Karpas-422 (cell line): ENCODE measurements around the gene MTMR2. TPM values are rescaled to one million over a fixed set of nuclear protein-coding genes. Genes with fewer than 3 reads are reported as not detected.

ENCODE experiments used
- DNase-seq: peaks from one replicate; pipeline ENCODE4 v3.0.0-alpha.2; 2015
- H2AFZ ChIP-seq: fragments of 200-600 bp; sonication (generic); 2 replicates; pipeline ENCODE4 v1.6.1; 2014; ENCODE audit warnings: antibody characterized with exemption, low read length, mixed read lengths
- H3K27ac ChIP-seq: fragments of 200-600 bp; sonication (generic); 2 replicates; pipeline ENCODE4 v1.5.1; 2014; ENCODE audit warnings: mild to moderate bottlenecking, low read length, moderate library complexity
- H3K27me3 ChIP-seq: fragments of 200-600 bp; sonication (generic); 2 replicates; pipeline ENCODE4 v1.6.1; 2014; ENCODE audit warnings: low read length, mixed read lengths
- H3K36me3 ChIP-seq: fragments of 200-600 bp; sonication (generic); 2 replicates; pipeline ENCODE4 v1.6.1; 2014; ENCODE audit warnings: low read length, mixed read lengths; ENCODE audit not compliant: insufficient read depth
- H3K4me1 ChIP-seq: fragments of 200-600 bp; sonication (generic); 2 replicates; pipeline ENCODE4 v1.6.1; 2014; ENCODE audit warnings: mild to moderate bottlenecking, low read length, mixed read lengths
- H3K4me2 ChIP-seq: fragments of 200-600 bp; sonication (generic); 2 replicates; pipeline ENCODE4 v1.6.1; 2014; ENCODE audit warnings: low read length, low read depth, mild to moderate bottlenecking; ENCODE audit not compliant: poor library complexity, severe bottlenecking
- H3K4me3 ChIP-seq: fragments of 200-600 bp; sonication (generic); 2 replicates; pipeline ENCODE4 v1.5.1; 2014; ENCODE audit warnings: mild to moderate bottlenecking, antibody characterized with exemption, low read length, mixed read lengths
- H3K79me2 ChIP-seq: fragments of 200-600 bp; sonication (generic); 2 replicates; pipeline ENCODE4 v1.6.1; 2014; ENCODE audit warnings: mild to moderate bottlenecking, low read length, mixed read lengths
- H3K9ac ChIP-seq: fragments of 200-600 bp; sonication (generic); 2 replicates; pipeline ENCODE4 v1.6.0; 2014; ENCODE audit warnings: low read length
- H3K9me2 ChIP-seq: fragments of 200-600 bp; sonication (generic), shearing (Covaris generic); replicated peaks from 2 replicates; pipeline ENCODE4 v1.6.0; 2014; ENCODE audit warnings: mild to moderate bottlenecking, low read length, moderate library complexity; ENCODE audit not compliant: insufficient read depth
- H3K9me3 ChIP-seq: fragments of 300-700, 200-600 bp; sonication (generic); 2 replicates; pipeline ENCODE4 v1.6.1; 2014; ENCODE audit warnings: low read length, mixed read lengths
- H4K20me1 ChIP-seq: fragments of 200-600 bp; sonication (generic); 2 replicates; pipeline ENCODE4 v1.6.1; 2014; ENCODE audit warnings: mild to moderate bottlenecking, antibody characterized with exemption, low read length, low read depth; ENCODE audit not compliant: insufficient read depth
- total RNA-seq: library from RNA; depleted of rRNA; stranded (reverse); fragments of >200 nt; shearing (Covaris generic); gene quantifications from 2 replicates; pipeline ENCODE4 v1.2.3, GENCODE V29; 2014; ENCODE audit warnings: low replicate concordance

Gene MTMR2
- total RNA-seq, 1 experiment from 2014 or later: 78.5 TPM

- no peak for DNase-seq
- Histone ChIP-seq H3K9me3 (no peaks in the 10 kb centered on the region), H3K9ac (no peak overlapping the region), H3K9me2 (no peaks in the 10 kb centered on the region; the same call in 1 of the 2 replicates), H4K20me1 (no peaks in the 10 kb centered on the region), H3K36me3 (peaks cover 9% of the 10 kb centered on the region; the same call in 1 of the 2 replicates), H3K79me2 (peaks cover 94% of the 10 kb centered on the region), H3K27me3 (no peaks in the 10 kb centered on the region), H3K4me2 (no peak overlapping the region), H3K4me1 (no peaks in the 10 kb centered on the region), H3K27ac (no peak overlapping the region), H2AFZ (no peak overlapping the region), H3K4me3 (no peak overlapping the region)
These were observed 32.3 kb downstream of the MTMR2 start for GRCh38 chr11:95891423-95892170.

- H3K27ac ChIP-seq: no peak overlapping the region
- H3K36me3 ChIP-seq: peaks cover 18% of the 10 kb centered on the region; the same call in 1 of the 2 replicates
- no peaks in the 10 kb centered on the region for H4K20me1 ChIP-seq
- no peak overlapping the region for H3K4me3 ChIP-seq
- H3K4me2 ChIP-seq: no peak overlapping the region
- DNase-seq: no peak
- H3K9ac ChIP-seq: no peak overlapping the region
- H2AFZ ChIP-seq: no peak overlapping the region
- H3K27me3 ChIP-seq: no peaks in the 10 kb centered on the region
- H3K9me3 ChIP-seq: no peaks in the 10 kb centered on the region
- H3K79me2 ChIP-seq: peaks cover 89% of the 10 kb centered on the region
- no peaks in the 10 kb centered on the region for H3K4me1 ChIP-seq
- H3K9me2 ChIP-seq: no peaks in the 10 kb centered on the region
These were observed 35.1 kb downstream of the MTMR2 start for GRCh38 chr11:95888852-95889251.

- Histone ChIP-seq H3K9me2 (no peaks in the 10 kb centered on the region), H3K27me3 (no peaks in the 10 kb centered on the region), H3K36me3 (peaks cover 18% of the 10 kb centered on the region; the same call in 1 of the 2 replicates)
These were observed 35.5 kb downstream of the MTMR2 start for GRCh38 chr11:95888439-95888838.

GRCh38 chr11:95886462-95886861, 37.4 kb downstream of the MTMR2 start:
- H3K4me1 ChIP-seq: no peaks in the 10 kb centered on the region
- DNase-seq: no peak
- no peak overlapping the region for H3K4me2 ChIP-seq
- no peaks in the 10 kb centered on the region for H4K20me1 ChIP-seq
- H3K9me2 ChIP-seq: no peaks in the 10 kb centered on the region
- H3K9ac ChIP-seq: no peak overlapping the region
- H3K9me3 ChIP-seq: no peaks in the 10 kb centered on the region
- no peak overlapping the region for H2AFZ ChIP-seq
- no peak overlapping the region for H3K4me3 ChIP-seq
- H3K27ac ChIP-seq: no peak overlapping the region
- peaks cover 74% of the 10 kb centered on the region for H3K79me2 ChIP-seq
- no peaks in the 10 kb centered on the region for H3K27me3 ChIP-seq
- peaks cover 24% of the 10 kb centered on the region for H3K36me3 ChIP-seq

More at GRCh38 chr11:95888439-95888838, 35.5 kb downstream of the MTMR2 start:
- no peak overlapping the region for H3K4me3 ChIP-seq
- no peak overlapping the region for H3K4me2 ChIP-seq
- H2AFZ ChIP-seq: no peak overlapping the region
- peaks cover 89% of the 10 kb centered on the region for H3K79me2 ChIP-seq
- no peaks in the 10 kb centered on the region for H4K20me1 ChIP-seq
- no peak overlapping the region for H3K27ac ChIP-seq
- no peaks in the 10 kb centered on the region for H3K9me3 ChIP-seq
- H3K4me1 ChIP-seq: no peaks in the 10 kb centered on the region
- H3K9ac ChIP-seq: no peak overlapping the region
- no peak for DNase-seq

GRCh38 chr11:95884802-95885201, 39.1 kb downstream of the MTMR2 start:
- no peak for DNase-seq
- peaks cover 59% of the 10 kb centered on the region for H3K79me2 ChIP-seq
- no peak overlapping the region for H2AFZ ChIP-seq
- no peak overlapping the region for H3K4me2 ChIP-seq
- no peak overlapping the region for H3K9ac ChIP-seq
- H3K9me2 ChIP-seq: no peaks in the 10 kb centered on the region
- no peak overlapping the region for H3K4me3 ChIP-seq
- H3K27me3 ChIP-seq: no peaks in the 10 kb centered on the region
- no peaks in the 10 kb centered on the region for H4K20me1 ChIP-seq
- H3K4me1 ChIP-seq: no peaks in the 10 kb centered on the region
- H3K9me3 ChIP-seq: no peaks in the 10 kb centered on the region
- H3K36me3 ChIP-seq: peaks cover 39% of the 10 kb centered on the region
- no peak overlapping the region for H3K27ac ChIP-seq

- Histone ChIP-seq H4K20me1 (no peaks in the 10 kb centered on the region), H3K27ac (no peak overlapping the region), H3K27me3 (no peaks in the 10 kb centered on the region), H3K9ac (no peak overlapping the region), H3K9me3 (no peaks in the 10 kb centered on the region), H3K4me3 (no peak overlapping the region), H3K36me3 (peaks cover 41% of the 10 kb centered on the region), H3K4me1 (no peaks in the 10 kb centered on the region), H3K9me2 (no peaks in the 10 kb centered on the region), H3K4me2 (no peak overlapping the region), H2AFZ (no peak overlapping the region), H3K79me2 (peaks cover 57% of the 10 kb centered on the region)
- DNase-seq: no peak
These were observed 39.5 kb downstream of the MTMR2 start for GRCh38 chr11:95884376-95884775.

GRCh38 chr11:95883381-95883780, 40.5 kb downstream of the MTMR2 start:
- no peaks in the 10 kb centered on the region for H3K9me2 ChIP-seq
- no peak for DNase-seq
- H3K79me2 ChIP-seq: peaks cover 55% of the 10 kb centered on the region
- H3K4me3 ChIP-seq: no peak overlapping the region
- H3K27me3 ChIP-seq: no peaks in the 10 kb centered on the region
- H3K9me3 ChIP-seq: no peaks in the 10 kb centered on the region
- no peak overlapping the region for H2AFZ ChIP-seq
- no peak overlapping the region for H3K9ac ChIP-seq
- H4K20me1 ChIP-seq: no peaks in the 10 kb centered on the region
- H3K4me1 ChIP-seq: no peaks in the 10 kb centered on the region
- H3K4me2 ChIP-seq: no peak overlapping the region
- H3K36me3 ChIP-seq: peaks cover 45% of the 10 kb centered on the region
- no peak overlapping the region for H3K27ac ChIP-seq

GRCh38 chr11:95877291-95877690, 46.6 kb downstream of the MTMR2 start:
- H3K9ac ChIP-seq: no peak overlapping the region
- peaks cover 7% of the 10 kb centered on the region; the same call in 1 of the 2 replicates for H3K9me3 ChIP-seq
- no peak overlapping the region for H3K4me3 ChIP-seq
- peaks cover 21% of the 10 kb centered on the region for H3K79me2 ChIP-seq
- no peak for DNase-seq
- no peaks in the 10 kb centered on the region for H3K4me1 ChIP-seq
- H2AFZ ChIP-seq: no peak overlapping the region
- no peak overlapping the region for H3K27ac ChIP-seq
- no peak overlapping the region for H3K4me2 ChIP-seq
- no peaks in the 10 kb centered on the region for H3K9me2 ChIP-seq
- no peaks in the 10 kb centered on the region for H3K27me3 ChIP-seq
- H3K36me3 ChIP-seq: peaks cover 48% of the 10 kb centered on the region
- H4K20me1 ChIP-seq: no peaks in the 10 kb centered on the region
